B cell (primary cell): ENCODE measurements around the gene XYLT1.

Experiments
- EZH2 ChIP-seq: IDR thresholded peaks from 2 replicates; pipeline ENCODE4 v1.6.1; 2012; ENCODE audit warnings: borderline replicate concordance, low read depth, mild to moderate bottlenecking, moderate library complexity, low read length; ENCODE audit not compliant: insufficient read depth, poor library complexity, severe bottlenecking
- TF ChIP-seq, protein P1 (sequence below): fragments of 200-600 bp; IDR thresholded peaks from one replicate; pipeline ENCODE4 v1.8.0; 2022; ENCODE audit warnings: antibody characterized with exemption, mild to moderate bottlenecking

DNA sequence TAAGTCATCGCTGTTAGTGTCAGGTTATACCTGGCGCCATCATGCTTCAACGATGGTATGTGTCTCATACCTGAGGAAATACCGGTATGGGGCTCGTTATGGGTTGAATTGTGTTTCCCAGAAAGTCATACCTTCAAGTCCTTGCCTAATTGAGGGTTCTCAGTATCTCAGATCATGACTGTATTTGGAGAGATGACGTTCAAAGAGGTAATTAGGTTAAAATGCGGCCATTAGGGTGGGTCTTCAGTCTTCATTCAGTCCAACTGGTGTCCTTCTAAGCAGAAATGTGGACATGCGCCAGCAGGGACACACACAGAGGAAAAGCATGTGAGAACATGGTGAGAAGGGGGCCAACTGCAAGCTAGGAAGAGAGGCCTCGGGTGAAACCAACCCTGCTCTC is 37.5 kb upstream of the XYLT1 start:
- TF ChIP-seq, protein P1, sequence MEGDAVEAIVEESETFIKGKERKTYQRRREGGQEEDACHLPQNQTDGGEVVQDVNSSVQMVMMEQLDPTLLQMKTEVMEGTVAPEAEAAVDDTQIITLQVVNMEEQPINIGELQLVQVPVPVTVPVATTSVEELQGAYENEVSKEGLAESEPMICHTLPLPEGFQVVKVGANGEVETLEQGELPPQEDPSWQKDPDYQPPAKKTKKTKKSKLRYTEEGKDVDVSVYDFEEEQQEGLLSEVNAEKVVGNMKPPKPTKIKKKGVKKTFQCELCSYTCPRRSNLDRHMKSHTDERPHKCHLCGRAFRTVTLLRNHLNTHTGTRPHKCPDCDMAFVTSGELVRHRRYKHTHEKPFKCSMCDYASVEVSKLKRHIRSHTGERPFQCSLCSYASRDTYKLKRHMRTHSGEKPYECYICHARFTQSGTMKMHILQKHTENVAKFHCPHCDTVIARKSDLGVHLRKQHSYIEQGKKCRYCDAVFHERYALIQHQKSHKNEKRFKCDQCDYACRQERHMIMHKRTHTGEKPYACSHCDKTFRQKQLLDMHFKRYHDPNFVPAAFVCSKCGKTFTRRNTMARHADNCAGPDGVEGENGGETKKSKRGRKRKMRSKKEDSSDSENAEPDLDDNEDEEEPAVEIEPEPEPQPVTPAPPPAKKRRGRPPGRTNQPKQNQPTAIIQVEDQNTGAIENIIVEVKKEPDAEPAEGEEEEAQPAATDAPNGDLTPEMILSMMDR: no peak
- TF ChIP-seq EZH2: no peak
